Fibroblast of peridontal ligament (primary cell): ENCODE data around the gene NAA38.

Experiments used
- DNase-seq: peaks from one replicate; pipeline ENCODE4 v3.0.0-alpha.2; 2010; ENCODE audit errors: extremely low read depth

Gene NAA38

GRCh38 chr17:7841396-7841914, 15.9 kb downstream of the NAA38 start:
- peak; percentile 80 for DNase-seq

GRCh38 chr17:7840875-7841274, 16.5 kb downstream of the NAA38 start:
- DNase-seq, result no peak

- DNase-seq, result no peak
These were observed 16.9 kb downstream of the NAA38 start for GRCh38 chr17:7840441-7840840.

- DNase-seq, result peak; percentile 45
These were observed 17.5 kb downstream of the NAA38 start for GRCh38 chr17:7839876-7840261.

- no peak for DNase-seq
These were observed 18.0 kb downstream of the NAA38 start for GRCh38 chr17:7839190-7839875.

- DNase-seq, result peak; percentile 60
These were observed 19.0 kb downstream of the NAA38 start for GRCh38 chr17:7838090-7839075.

GRCh38 chr17:7837408-7838088, 19.8 kb downstream of the NAA38 start:
- DNase-seq, result no peak

GRCh38 chr17:7836596-7837407, 20.6 kb downstream of the NAA38 start:
- DNase-seq, result peak; percentile 91

GRCh38 chr17:7835814-7836595, 21.4 kb downstream of the NAA38 start:
- DNase-seq, result peak; percentile 61

- peak; percentile 96 for DNase-seq
These were observed 22.2 kb downstream of the NAA38 start for GRCh38 chr17:7834957-7835813.

GRCh38 chr17:7834542-7834956, 22.8 kb downstream of the NAA38 start:
- DNase-seq, result no peak

GRCh38 chr17:7833795-7834541, 23.4 kb downstream of the NAA38 start, which contains the start of gene KDM6B:
KDM6B (plus strand) TSS chr17:7834217; CDS start chr17:7845555, 11,338 bp downstream.
- DNase-seq, result peak; percentile 83

GRCh38 chr17:7833011-7833794, 24.2 kb downstream of the NAA38 start:
- DNase-seq, result no peak

GRCh38 chr17:7832431-7832830, 24.9 kb downstream of the NAA38 start:
- DNase-seq, result no peak

- DNase-seq, result no peak
These were observed 26.1 kb downstream of the NAA38 start for GRCh38 chr17:7831233-7831632.

- DNase-seq, result no peak
These were observed 26.7 kb downstream of the NAA38 start for GRCh38 chr17:7830616-7831015.

- DNase-seq, result peak; percentile 24
These were observed 32.0 kb downstream of the NAA38 start for GRCh38 chr17:7825206-7825990.
